Nephron (organoid): Measurements from ENCODE around the gene SLC27A5.

Source experiments
- H3K27ac Mint-ChIP-seq, 3 experiments: 2 replicates each; pipeline ENCODE4 v1.8.0; 2020; ENCODE audit warnings: mixed read lengths in 3 of 3, mild to moderate bottlenecking in 2 of 3, moderate library complexity in 1 of 3
- H3K27me3 Mint-ChIP-seq: 2 replicates; pipeline ENCODE4 v1.8.0; 2021; ENCODE audit warnings: low read depth, mild to moderate bottlenecking, moderate library complexity, mixed read lengths
- H3K36me3 Mint-ChIP-seq: 2 replicates; pipeline ENCODE4 v1.8.0; 2020; ENCODE audit warnings: low read depth, mixed read lengths
- H3K4me1 Mint-ChIP-seq: 2 replicates; pipeline ENCODE4 v1.8.0; 2020; ENCODE audit warnings: mixed read lengths
- H3K4me3 Mint-ChIP-seq, 3 experiments: 2 replicates each; pipeline ENCODE4 v1.8.0; 2020; ENCODE audit warnings: mild to moderate bottlenecking in 3 of 3, mixed read lengths in 3 of 3, moderate library complexity in 2 of 3
- H3K9me3 Mint-ChIP-seq: 2 replicates; pipeline ENCODE4 v1.8.0; 2020; ENCODE audit warnings: mixed read lengths
- TF ChIP-seq, protein P1 (sequence below), 3 experiments: fragments of 200-600 bp; sonication (generic); IDR thresholded peaks; one replicate each; pipeline ENCODE4 v1.5.0; 2021; ENCODE audit warnings: antibody characterized with exemption in 3 of 3; ENCODE audit not compliant: unreplicated experiment in 3 of 3

Gene SLC27A5

DNA sequence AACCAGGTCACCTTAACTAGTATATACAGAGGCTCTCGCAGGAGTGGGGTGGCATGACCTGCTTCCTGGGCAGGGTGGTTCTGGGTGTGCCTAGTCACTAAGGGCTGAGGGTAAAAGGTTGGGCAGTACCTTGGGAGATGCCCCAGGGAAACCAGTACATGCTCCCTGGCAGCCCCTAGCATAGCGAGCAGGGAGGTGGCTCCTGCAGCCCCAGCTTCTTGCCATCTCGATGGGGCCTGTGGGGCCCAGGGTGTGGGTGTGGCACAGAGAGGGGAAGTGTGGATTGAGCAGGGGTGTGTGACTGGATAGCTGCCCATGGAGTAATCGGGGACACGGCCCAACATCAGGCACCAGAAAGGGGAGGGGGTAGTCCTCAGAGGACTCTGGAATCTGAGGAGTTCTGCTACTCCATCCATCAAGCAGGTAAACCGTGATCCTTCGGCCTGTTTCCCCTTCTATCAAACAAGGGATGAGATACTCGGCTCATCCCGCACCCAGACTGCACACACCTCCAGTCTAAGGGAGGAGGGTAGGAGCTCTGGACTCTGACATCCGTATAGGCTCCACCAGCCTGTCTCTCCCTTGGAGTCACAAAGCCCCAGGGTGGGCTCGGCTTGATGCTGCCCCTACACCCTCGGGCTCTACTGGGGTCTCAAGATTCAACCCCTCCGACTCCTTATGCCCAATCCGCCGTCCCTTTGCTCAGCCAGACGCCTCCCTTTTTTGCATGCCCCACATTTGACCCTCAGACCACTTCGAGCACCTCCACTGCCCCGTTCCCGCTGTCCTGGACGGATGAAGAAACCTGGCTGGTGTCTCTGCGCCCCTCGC is 6.7 kb upstream of the SLC27A5 start:
- TF ChIP-seq, protein P1, sequence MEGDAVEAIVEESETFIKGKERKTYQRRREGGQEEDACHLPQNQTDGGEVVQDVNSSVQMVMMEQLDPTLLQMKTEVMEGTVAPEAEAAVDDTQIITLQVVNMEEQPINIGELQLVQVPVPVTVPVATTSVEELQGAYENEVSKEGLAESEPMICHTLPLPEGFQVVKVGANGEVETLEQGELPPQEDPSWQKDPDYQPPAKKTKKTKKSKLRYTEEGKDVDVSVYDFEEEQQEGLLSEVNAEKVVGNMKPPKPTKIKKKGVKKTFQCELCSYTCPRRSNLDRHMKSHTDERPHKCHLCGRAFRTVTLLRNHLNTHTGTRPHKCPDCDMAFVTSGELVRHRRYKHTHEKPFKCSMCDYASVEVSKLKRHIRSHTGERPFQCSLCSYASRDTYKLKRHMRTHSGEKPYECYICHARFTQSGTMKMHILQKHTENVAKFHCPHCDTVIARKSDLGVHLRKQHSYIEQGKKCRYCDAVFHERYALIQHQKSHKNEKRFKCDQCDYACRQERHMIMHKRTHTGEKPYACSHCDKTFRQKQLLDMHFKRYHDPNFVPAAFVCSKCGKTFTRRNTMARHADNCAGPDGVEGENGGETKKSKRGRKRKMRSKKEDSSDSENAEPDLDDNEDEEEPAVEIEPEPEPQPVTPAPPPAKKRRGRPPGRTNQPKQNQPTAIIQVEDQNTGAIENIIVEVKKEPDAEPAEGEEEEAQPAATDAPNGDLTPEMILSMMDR (IDR thresholded peaks at IDR 0.05; ENCODE audit: unreplicated experiment in 3 of 3) = no peak
- H3K36me3 Mint-ChIP-seq = peaks cover 7% of the 10 kb centered on the region
- peaks cover 30% of the 10 kb centered on the region for H3K4me1 Mint-ChIP-seq
- H3K9me3 Mint-ChIP-seq = no peaks in the 10 kb centered on the region
- H3K27ac Mint-ChIP-seq = peak overlapping the region; percentile 95 to 100 (median 97)
- H3K27me3 Mint-ChIP-seq = no peaks in the 10 kb centered on the region
- peak overlapping the region; percentile 90 to 95 (median 94) for H3K4me3 Mint-ChIP-seq

DNA sequence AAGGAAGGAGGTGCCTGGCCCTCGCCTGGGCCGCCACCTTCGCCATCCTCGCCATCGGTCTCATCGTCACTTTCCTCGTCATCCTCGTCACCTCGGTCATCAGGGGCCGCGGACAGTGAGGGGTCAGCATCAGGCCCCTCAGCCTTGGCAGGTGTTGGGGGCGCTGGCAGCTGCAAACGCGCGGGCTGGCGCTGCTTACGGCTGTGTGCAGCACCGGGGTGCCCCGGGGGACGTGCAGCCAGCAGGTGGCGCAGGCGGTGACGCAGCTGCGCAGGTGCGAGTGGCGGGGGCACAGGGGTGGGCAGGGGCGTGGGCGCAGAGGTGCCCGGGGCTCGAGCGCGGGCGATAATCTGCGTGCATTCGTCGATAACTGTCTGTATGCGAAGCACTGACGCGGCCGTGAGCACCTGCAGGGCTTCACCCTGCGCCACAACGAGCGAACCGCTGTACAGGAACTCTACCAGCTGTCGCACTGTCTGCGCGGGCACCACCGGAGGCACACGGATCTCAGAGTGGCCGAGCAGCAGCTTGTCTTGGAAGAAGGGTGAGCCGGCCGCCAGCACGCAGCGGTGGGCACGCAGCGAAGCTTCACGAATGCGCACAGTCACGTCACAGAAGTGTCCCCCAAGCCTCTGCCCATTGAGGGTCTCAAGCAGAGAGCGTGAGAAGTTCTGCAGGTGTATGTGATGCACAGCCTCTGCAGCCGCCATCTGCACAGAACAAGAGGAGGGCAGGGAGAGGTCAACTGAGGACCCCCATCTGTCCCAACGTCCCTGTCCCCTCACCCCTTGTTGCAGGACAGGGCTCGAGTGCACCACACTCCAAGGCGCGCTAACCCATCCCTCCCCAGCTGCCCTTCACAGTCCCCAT is 5.4 kb upstream of the SLC27A5 start:
- H3K27ac Mint-ChIP-seq = peak overlapping the region in 1 of 3 experiments; percentile 100
- H3K4me3 Mint-ChIP-seq = peak overlapping the region; percentile 56 to 95 (median 90)
- H3K9me3 Mint-ChIP-seq = no peaks in the 10 kb centered on the region
- TF ChIP-seq, protein P1 (IDR thresholded peaks at IDR 0.05; ENCODE audit: unreplicated experiment in 3 of 3) = no peak
- no peaks in the 10 kb centered on the region for H3K27me3 Mint-ChIP-seq
- H3K4me1 Mint-ChIP-seq = peaks cover 30% of the 10 kb centered on the region
- peaks cover 7% of the 10 kb centered on the region for H3K36me3 Mint-ChIP-seq

GRCh38 chr19:58516246-58516836 is 4.5 kb upstream of the SLC27A5 start:
- peaks cover 30% of the 10 kb centered on the region for H3K4me1 Mint-ChIP-seq
- H3K4me3 Mint-ChIP-seq = peak overlapping the region; percentile 60 to 79 (median 75)
- peak overlapping the region in 1 of 3 experiments; percentile 51 for H3K27ac Mint-ChIP-seq
- no peaks in the 10 kb centered on the region for H3K27me3 Mint-ChIP-seq
- H3K36me3 Mint-ChIP-seq = peaks cover 7% of the 10 kb centered on the region
- H3K9me3 Mint-ChIP-seq = no peaks in the 10 kb centered on the region
- TF ChIP-seq, protein P1 (IDR thresholded peaks at IDR 0.05; ENCODE audit: unreplicated experiment in 3 of 3) = no peak

DNA sequence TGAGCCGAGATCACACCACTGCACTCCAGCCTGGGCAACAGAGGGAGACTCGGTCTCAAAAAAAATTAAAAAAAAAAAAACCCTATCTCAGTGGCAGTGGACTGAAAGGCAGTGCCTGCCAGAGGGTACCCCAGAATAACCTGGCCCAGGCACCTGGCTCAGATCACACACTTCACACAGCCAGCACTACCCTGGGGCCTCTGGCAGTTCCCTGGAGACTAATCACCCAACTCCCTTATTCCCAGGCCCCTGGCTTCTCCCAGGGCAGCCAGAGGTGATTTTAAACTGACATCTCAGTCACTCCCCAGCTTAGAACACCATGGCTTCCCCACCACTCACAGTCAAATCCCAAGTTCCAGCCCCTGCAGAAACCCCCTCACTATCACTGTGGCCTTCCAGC is 3.5 kb upstream of the SLC27A5 start:
- Mint-ChIP-seq H3K4me3 (peak overlapping the region; percentile 60 to 79 (median 75)), H3K4me1 (peaks cover 25% of the 10 kb centered on the region), H3K9me3 (no peaks in the 10 kb centered on the region), H3K27me3 (no peaks in the 10 kb centered on the region), H3K27ac (peak overlapping the region; percentile 19 to 81 (median 51)), H3K36me3 (peaks cover 7% of the 10 kb centered on the region)
- TF ChIP-seq, protein P1 (IDR thresholded peaks at IDR 0.05; ENCODE audit: unreplicated experiment in 3 of 3) = no peak

- H3K27me3 Mint-ChIP-seq = no peaks in the 10 kb centered on the region
- peak overlapping the region; percentile 84 to 90 (median 89) for H3K4me3 Mint-ChIP-seq
- peak overlapping the region; percentile 59 to 88 (median 84) for H3K27ac Mint-ChIP-seq
- no peaks in the 10 kb centered on the region for H3K9me3 Mint-ChIP-seq
- H3K4me1 Mint-ChIP-seq = peaks cover 19% of the 10 kb centered on the region
- TF ChIP-seq, protein P1 (IDR thresholded peaks at IDR 0.05; ENCODE audit: unreplicated experiment in 3 of 3) = no peak
- H3K36me3 Mint-ChIP-seq = peaks cover 7% of the 10 kb centered on the region
Observed at GRCh38 chr19:58514564-58515022, 2.8 kb upstream of the SLC27A5 start.
